HepG2 (cell line): Measurements from ENCODE around the gene SPRY1. TPM values are rescaled to one million over a fixed set of nuclear protein-coding genes. Genes with fewer than 3 reads are reported as not detected.

ENCODE experiments used
- ATAC-seq: fragments of 200-7000 bp; cut with Tn5 transposase; 3 replicates; pipeline ENCODE4 v1.9.1; 2020; ENCODE audit warnings: mild to moderate bottlenecking, moderate library complexity
- BruUV-seq: library from RNA; stranded (reverse); fragments of 400-500 nt; replicated peaks from 2 replicates; lab custom pipeline; 2021; lab: Mats Ljungman, UMichigan
- CTCF ChIA-PET: fragments of 300-600 bp; formaldehyde crosslinking; extraction: SDS; loops from one replicate; lab custom pipeline; 2021; ENCODE audit warnings: low total read pairs, inconsistent platforms, low intra/inter-chr PET ratio; lab: Yijun Ruan, JAX
- POLR2A ChIA-PET: fragments of 350-600 bp; sonication (Branson Sonifier 250); formaldehyde crosslinking; loops from one replicate; lab custom pipeline; 2020; ENCODE audit warnings: antibody characterized with exemption, inconsistent platforms; lab: Yijun Ruan, JAX
- DNase-seq: peaks from one replicate; pipeline ENCODE4 v3.0.0-alpha.2; 2015; ENCODE audit warnings: low spot score
- FAIRE-seq: peaks from 3 replicates; lab custom pipeline; 2011; peaks lifted over from hg19 to GRCh38; lab: Jason Lieb, UNC
- H2AFZ ChIP-seq: one replicate; pipeline ENCODE4 v1.6.1; 2011; ENCODE audit warnings: low read length, inconsistent platforms
- H3K27ac ChIP-seq: fragments of 300-600 bp; 3 replicates; pipeline ENCODE4 v1.8.0; 2011; ENCODE audit warnings: mixed run types, mild to moderate bottlenecking, mixed read lengths, low read length, inconsistent platforms; ENCODE audit not compliant: insufficient read depth; ENCODE audit errors: extremely low read length
- H3K27me3 ChIP-seq, 2 experiments: fragments of 200-600 bp in 1 of 2; 2 replicates in 1 of 2; 3 replicates in 1 of 2; pipeline versions ENCODE4 v1.6.0 to v1.8.0; 2011; ENCODE audit warnings: low read length in 2 of 2, mild to moderate bottlenecking in 2 of 2, moderate library complexity in 2 of 2, inconsistent platforms in 1 of 2; ENCODE audit not compliant: insufficient read depth in 2 of 2, control insufficient read depth in 1 of 2
- H3K36me3 ChIP-seq, 2 experiments: fragments of 200-600 bp in 1 of 2; replicated peaks in 1 of 2; 2 replicates in 1 of 2; 3 replicates in 1 of 2; pipeline versions ENCODE4 v1.5.1 to v1.8.0; 2011; ENCODE audit warnings: low read length in 2 of 2, inconsistent platforms in 1 of 2; ENCODE audit not compliant: insufficient read depth in 2 of 2, control insufficient read depth in 1 of 2
- H3K4me1 ChIP-seq: 2 replicates; pipeline ENCODE4 v1.5.1; 2012; ENCODE audit warnings: low read length, inconsistent platforms; ENCODE audit not compliant: insufficient read depth
- H3K4me2 ChIP-seq: 2 replicates; pipeline ENCODE4 v1.6.0; 2011; ENCODE audit warnings: low read depth, low read length, inconsistent platforms
- H3K4me3 ChIP-seq, 3 experiments: fragments of 200-600 bp in 1 of 3; sonication (generic), shearing (Covaris generic) in 1 of 3; replicated peaks in 1 of 3; 2 replicates each; pipeline ENCODE4 v1.5.1; 2011 to 2016; ENCODE audit warnings: low read length in 3 of 3, inconsistent platforms in 2 of 3, low read depth in 2 of 3, mild to moderate bottlenecking in 2 of 3, control low read depth in 1 of 3, mixed read lengths in 1 of 3; ENCODE audit not compliant: insufficient read depth in 1 of 3
- H3K79me2 ChIP-seq: one replicate; pipeline ENCODE4 v1.6.1; 2011; ENCODE audit warnings: low read length, inconsistent platforms; ENCODE audit not compliant: insufficient read depth
- H3K9ac ChIP-seq: 2 replicates; pipeline ENCODE4 v1.6.0; 2011; ENCODE audit warnings: mild to moderate bottlenecking, low read depth, low read length, inconsistent platforms; ENCODE audit not compliant: insufficient read depth
- H3K9me3 ChIP-seq: 2 replicates; pipeline ENCODE4 v1.5.1; 2012; ENCODE audit warnings: mild to moderate bottlenecking, low read length
- H4K20me1 ChIP-seq: 2 replicates; pipeline ENCODE4 v1.6.0; 2011; ENCODE audit warnings: inconsistent platforms, mild to moderate bottlenecking, low read length, moderate library complexity; ENCODE audit not compliant: insufficient read depth
- FOXC1 ChIP-seq: sonication (generic); formaldehyde crosslinking; IDR thresholded peaks from 2 replicates; pipeline ENCODE4 v1.8.0; 2022; ENCODE audit warnings: mild to moderate bottlenecking, missing genetic modification reagents, borderline replicate concordance
- RBAK ChIP-seq: sonication (generic); formaldehyde crosslinking; IDR thresholded peaks from 2 replicates; pipeline ENCODE4 v1.5.1; 2020; ENCODE audit warnings: mild to moderate bottlenecking, missing genetic modification reagents
- SNAPC2 ChIP-seq: sonication (generic); formaldehyde crosslinking; IDR thresholded peaks from 2 replicates; pipeline ENCODE4 v1.8.1; 2022; ENCODE audit warnings: mild to moderate bottlenecking, missing genetic modification reagents
- TEAD3 ChIP-seq: optimal IDR thresholded peaks from 2 replicates; pipeline ENCODE3; 2016; ENCODE audit warnings: borderline replicate concordance
- TFDP2 ChIP-seq: sonication (generic); formaldehyde crosslinking; IDR thresholded peaks from 2 replicates; pipeline ENCODE4 v1.4.0; 2020; ENCODE audit warnings: missing genetic modification reagents
- ZKSCAN5 ChIP-seq: sonication (generic); formaldehyde crosslinking; IDR thresholded peaks from 2 replicates; pipeline ENCODE4 v1.5.1; 2020; ENCODE audit warnings: mild to moderate bottlenecking, missing genetic modification reagents
- ZNF12 ChIP-seq: sonication (generic); formaldehyde crosslinking; IDR thresholded peaks from 2 replicates; pipeline ENCODE4 v1.5.0; 2020; ENCODE audit warnings: missing genetic modification reagents
- ZNF318 ChIP-seq: sonication (generic); formaldehyde crosslinking; IDR thresholded peaks from 2 replicates; pipeline ENCODE4 v1.4.0; 2020; ENCODE audit warnings: mild to moderate bottlenecking, missing genetic modification reagents
- ZNF333 ChIP-seq: sonication (generic); formaldehyde crosslinking; IDR thresholded peaks from 2 replicates; pipeline ENCODE4 v1.4.0; 2020; ENCODE audit warnings: mild to moderate bottlenecking, missing genetic modification reagents, borderline replicate concordance
- ZNF530 ChIP-seq: sonication (generic); formaldehyde crosslinking; IDR thresholded peaks from 2 replicates; pipeline ENCODE4 v1.5.0; 2020; ENCODE audit warnings: low read depth, mild to moderate bottlenecking, missing genetic modification reagents
- ZNF546 ChIP-seq: sonication (generic); formaldehyde crosslinking; conservative IDR thresholded peaks from 2 replicates; pipeline ENCODE4 v1.8.1; 2023; ENCODE audit warnings: mild to moderate bottlenecking, missing genetic modification reagents
- ZNF562 ChIP-seq: sonication (generic); formaldehyde crosslinking; IDR thresholded peaks from 2 replicates; pipeline ENCODE4 v1.8.0; 2022; ENCODE audit warnings: missing genetic modification reagents, borderline replicate concordance
- ZNF75D ChIP-seq: sonication (generic); formaldehyde crosslinking; IDR thresholded peaks from 2 replicates; pipeline ENCODE4 v1.8.1; 2023; ENCODE audit warnings: missing genetic modification reagents, mild to moderate bottlenecking, borderline replicate concordance
- WGBS: methylation state at CpG from one replicate; pipeline ENCODE4 v1.1.6; 2017; ENCODE audit warnings: low lambda C conversion rate; 5-methylcytosine and 5-hydroxymethylcytosine counted together
- in situ Hi-C: cut with HindIII; loops from 2 replicates; pipeline ENCODE4 v1.10.0; 2017; ENCODE audit warnings: low pct_unique_long_range_greater_than_20kb; ENCODE audit not compliant: extremely low pct_ligation_motif_present
- intact Hi-C: fragments of 100-400 bp; cut with micrococcal nuclease; formaldehyde crosslinking; loops from one replicate; pipeline ENCODE4 v1.10.0; 2022; ENCODE audit not compliant: unreplicated experiment
- polyA plus RNA-seq, 8 experiments: library from polyadenylated mRNA; depleted of rRNA in 3 of 8; stranded (reverse) in 7 of 8; unstranded in 1 of 8; fragments of >200 nt; fragmentation: Illumina TruSeq in 4 of 8; extraction: Trizol in 4 of 8; gene quantifications; 2 replicates each; pipeline versions ENCODE4 v1.2.1 to v1.2.3, GENCODE V29; 2011 to 2016; ENCODE audit warnings: low read depth in 4 of 8, missing spikeins in 1 of 8, mixed read lengths in 1 of 8; ENCODE audit not compliant: insufficient read depth in 1 of 8
- total RNA-seq, 5 experiments: library from RNA; depleted of rRNA; stranded (reverse); fragments of >200 nt; fragmentation: Illumina TruSeq; extraction: Trizol; gene quantifications; 2 replicates each; pipeline ENCODE4 v1.2.3, GENCODE V29; 2016; ENCODE audit warnings: low read depth in 1 of 5

The SPRY1 gene
- total and polyA plus RNA-seq, 2 of the 13 experiments (the other 11 are each of a cell fraction or from before 2014, with no cell fraction given), result 24.7 to 33.4 TPM

- H3K27me3 ChIP-seq, result no peaks in the 10 kb centered on the region
- no peaks in the 10 kb centered on the region for H4K20me1 ChIP-seq
- no peak for TF ChIP-seq RBAK (CRISPR knock-in tag)
- TF ChIP-seq ZKSCAN5 (CRISPR knock-in tag), result no peak
- TF ChIP-seq SNAPC2 (CRISPR knock-in tag), result no peak
- TF ChIP-seq TFDP2, result no peak
- TF ChIP-seq ZNF562, result no peak
- no peak for TF ChIP-seq ZNF333 (CRISPR knock-in tag)
- no peak for TF ChIP-seq ZNF318 (CRISPR knock-in tag)
- no peak for TF ChIP-seq TEAD3 (CRISPR knock-in tag)
- no peak for TF ChIP-seq ZNF530 (CRISPR knock-in tag)
- TF ChIP-seq ZNF12, result no peak
- TF ChIP-seq ZNF546 (CRISPR knock-in tag), result no peak
- TF ChIP-seq ZNF75D, result no peak
- TF ChIP-seq FOXC1 (CRISPR knock-in tag), result no peak
- H3K4me2 ChIP-seq, result no peak overlapping the region
- H3K4me1 ChIP-seq, result peaks cover 25% of the 10 kb centered on the region
- no peaks in the 10 kb centered on the region for H3K79me2 ChIP-seq
- POLR2A ChIA-PET, result no interaction called here
- CTCF ChIA-PET, result no interaction called here
- ATAC-seq (no peak), FAIRE-seq (no peak), DNase-seq (no peak)
- H3K9ac ChIP-seq, result no peak overlapping the region
- WGBS, result 85% methylated on average over 7 of the region's 7 CpGs
- H3K4me3 ChIP-seq, result no peak overlapping the region
- no peak overlapping the region for H2AFZ ChIP-seq
- in situ Hi-C loops (no loop called here), intact Hi-C loops (no loop called here)
- no TSS peak for BruUV-seq
- no peaks in the 10 kb centered on the region for H3K9me3 ChIP-seq
- H3K27ac ChIP-seq, result no peak overlapping the region
- H3K36me3 ChIP-seq, result no peaks in the 10 kb centered on the region
These were observed 37.0 kb downstream of the SPRY1 start for GRCh38 chr4:123433573-123433972.
